ENCODE data around the gene ZXDC. TPM values are rescaled to one million over a fixed set of nuclear protein-coding genes. Genes with fewer than 3 reads are reported as not detected.

Gene ZXDC
- total and polyA plus RNA-seq, 2 donors (not counting 3 experiments of a cell fraction or from before 2014, with no cell fraction given): 15.2 to 22.6 TPM

GRCh38 chr3:126482503-126483255 lies 7.0 kb upstream of the ZXDC start:
- Histone ChIP-seq H3K9me1 (replicated peaks; ENCODE audit: control insufficient read depth, extremely low read depth, insufficient read depth, low read length) (no peaks in the 10 kb centered on the region), H3K9ac (replicated peaks; ENCODE audit: extremely low read depth, insufficient read depth, low read length) (no peak overlapping the region), H3K4me3 (replicated peaks in 1 of 3; ENCODE audit: insufficient read depth in 1 of 3, low read depth in 1 of 3, low read length in 3 of 3) (no peak overlapping the region), H3K9me3 (replicated peaks; ENCODE audit: control insufficient read depth, insufficient read depth, low read length) (no peaks in the 10 kb centered on the region), H4K20me1 (replicated peaks; ENCODE audit: control insufficient read depth, extremely low read depth, insufficient read depth, low read length) (no peaks in the 10 kb centered on the region), H2AFZ (ENCODE audit: low read depth, low read length) (no peak overlapping the region), H3K4me1 (ENCODE audit: control insufficient read depth, extremely low read depth, insufficient read depth, low read length) (peaks cover 13% of the 10 kb centered on the region), H3K27me3 (ENCODE audit: control insufficient read depth in 2 of 2, insufficient read depth in 2 of 2, low read length in 2 of 2) (no peaks in the 10 kb centered on the region), H3K4me2 (ENCODE audit: insufficient read depth, low read length) (no peak overlapping the region), H3K27ac (ENCODE audit: insufficient read depth, low read depth, low read length) (no peak overlapping the region), H3K79me2 (ENCODE audit: control insufficient read depth, insufficient read depth, low read length) (no peaks in the 10 kb centered on the region), H3K36me3 (ENCODE audit: control insufficient read depth in 2 of 2, extremely low read depth in 1 of 2, insufficient read depth in 2 of 2, low read length in 2 of 2) (no peaks in the 10 kb centered on the region)
- intact Hi-C loops (cut with micrococcal nuclease) (no loop called here), dilution Hi-C loops (cut with MboI; ENCODE audit: extremely low pct_ligation_motif_present, low sequenced_read_pairs) (no loop called here)
- ChIA-PET CTCF (interaction anchor here (1.5 kb wide), 1 partner anchor 20 kb away, joined by 3 read pairs; no protein-coding TSS in a partner anchor), POLR2A (no interaction called here)
- no peak for TF ChIP-seq POLR2A (IDR thresholded peaks at IDR 0.05; ENCODE audit: low read depth, low read length)
- TF ChIP-seq JUN (IDR thresholded peaks at IDR 0.05; ENCODE audit: borderline replicate concordance, insufficient read depth, insufficient read length, low read depth): no peak
- TF ChIP-seq MYC (IDR thresholded peaks at IDR 0.05; ENCODE audit: low read depth, low read length): no peak
- TF ChIP-seq MAX (IDR thresholded peaks at IDR 0.05; ENCODE audit: insufficient read depth, insufficient read length): no peak
- TF ChIP-seq GATA2 (IDR thresholded peaks at IDR 0.05; ENCODE audit: insufficient read depth, insufficient read length, low read depth, low read length): no peak
- no peak for TF ChIP-seq FOS (IDR thresholded peaks at IDR 0.05; ENCODE audit: borderline replicate concordance, insufficient read depth, low read length)
- TF ChIP-seq EZH2 (IDR thresholded peaks at IDR 0.05; ENCODE audit: borderline replicate concordance, low read depth, low read length, severe bottlenecking): no peak
- TF ChIP-seq POLR2AphosphoS5 (IDR thresholded peaks at IDR 0.05; ENCODE audit: insufficient read depth, low read depth, low read length): no peak
- TF ChIP-seq CTCF (IDR thresholded peaks at IDR 0.05; ENCODE audit: extremely low read depth in 1 of 2, insufficient read depth in 1 of 2, low read depth in 1 of 2, low read length in 2 of 2): no peak
- FAIRE-seq (no peak), DNase-seq (ENCODE audit: low read depth, low spot score) (no peak)
- BruUV-seq (replicated peaks): no TSS peak

Measured in endothelial cell of umbilical vein (primary cell).